Ishikawa (cell line): ENCODE measurements around the gene SIGLEC10.

Source experiments
- CEBPB ChIP-seq: IDR thresholded peaks from 2 replicates; pipeline ENCODE4 v1.6.1; 2012
- CREB1 ChIP-seq: IDR thresholded peaks from 2 replicates; pipeline ENCODE4 v1.6.1; 2012; ENCODE audit warnings: low read depth
- EGR1 ChIP-seq: IDR thresholded peaks from 2 replicates; pipeline ENCODE4 v1.6.1; 2012
- EP300 ChIP-seq: IDR thresholded peaks from 2 replicates; pipeline ENCODE4 v1.6.1; 2012; ENCODE audit warnings: borderline replicate concordance
- FOXM1 ChIP-seq: IDR thresholded peaks from 2 replicates; pipeline ENCODE4 v1.6.1; 2012; ENCODE audit warnings: low read depth, borderline replicate concordance
- NFIC ChIP-seq: IDR thresholded peaks from 2 replicates; pipeline ENCODE4 v1.6.1; 2012
- RAD21 ChIP-seq: IDR thresholded peaks from 2 replicates; pipeline ENCODE4 v1.6.1; 2012; ENCODE audit warnings: low read depth
- TAF1 ChIP-seq: IDR thresholded peaks from 2 replicates; pipeline ENCODE4 v1.6.1; 2012; ENCODE audit warnings: low read depth, mild to moderate bottlenecking
- TCF12 ChIP-seq: IDR thresholded peaks from 2 replicates; pipeline ENCODE4 v1.6.1; 2012; ENCODE audit warnings: low read depth
- TEAD4 ChIP-seq: IDR thresholded peaks from 2 replicates; pipeline ENCODE4 v1.6.1; 2012
- YY1 ChIP-seq: IDR thresholded peaks from 2 replicates; pipeline ENCODE4 v1.6.1; 2012; ENCODE audit warnings: low read depth
- ZBTB7A ChIP-seq: IDR thresholded peaks from 2 replicates; pipeline ENCODE4 v1.6.1; 2012; ENCODE audit warnings: low read depth
- TF ChIP-seq, protein P1 (sequence below): IDR thresholded peaks from 2 replicates; pipeline ENCODE4 v1.6.1; 2012
- TF ChIP-seq, protein P2 (sequence below): IDR thresholded peaks from 2 replicates; pipeline ENCODE4 v1.6.1; 2012
- TF ChIP-seq, protein P3 (sequence below): IDR thresholded peaks from 2 replicates; pipeline ENCODE4 v1.6.1; 2012; ENCODE audit warnings: low read depth, mild to moderate bottlenecking

Gene SIGLEC10, protein sequence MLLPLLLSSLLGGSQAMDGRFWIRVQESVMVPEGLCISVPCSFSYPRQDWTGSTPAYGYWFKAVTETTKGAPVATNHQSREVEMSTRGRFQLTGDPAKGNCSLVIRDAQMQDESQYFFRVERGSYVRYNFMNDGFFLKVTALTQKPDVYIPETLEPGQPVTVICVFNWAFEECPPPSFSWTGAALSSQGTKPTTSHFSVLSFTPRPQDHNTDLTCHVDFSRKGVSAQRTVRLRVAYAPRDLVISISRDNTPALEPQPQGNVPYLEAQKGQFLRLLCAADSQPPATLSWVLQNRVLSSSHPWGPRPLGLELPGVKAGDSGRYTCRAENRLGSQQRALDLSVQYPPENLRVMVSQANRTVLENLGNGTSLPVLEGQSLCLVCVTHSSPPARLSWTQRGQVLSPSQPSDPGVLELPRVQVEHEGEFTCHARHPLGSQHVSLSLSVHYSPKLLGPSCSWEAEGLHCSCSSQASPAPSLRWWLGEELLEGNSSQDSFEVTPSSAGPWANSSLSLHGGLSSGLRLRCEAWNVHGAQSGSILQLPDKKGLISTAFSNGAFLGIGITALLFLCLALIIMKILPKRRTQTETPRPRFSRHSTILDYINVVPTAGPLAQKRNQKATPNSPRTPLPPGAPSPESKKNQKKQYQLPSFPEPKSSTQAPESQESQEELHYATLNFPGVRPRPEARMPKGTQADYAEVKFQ

DNA sequence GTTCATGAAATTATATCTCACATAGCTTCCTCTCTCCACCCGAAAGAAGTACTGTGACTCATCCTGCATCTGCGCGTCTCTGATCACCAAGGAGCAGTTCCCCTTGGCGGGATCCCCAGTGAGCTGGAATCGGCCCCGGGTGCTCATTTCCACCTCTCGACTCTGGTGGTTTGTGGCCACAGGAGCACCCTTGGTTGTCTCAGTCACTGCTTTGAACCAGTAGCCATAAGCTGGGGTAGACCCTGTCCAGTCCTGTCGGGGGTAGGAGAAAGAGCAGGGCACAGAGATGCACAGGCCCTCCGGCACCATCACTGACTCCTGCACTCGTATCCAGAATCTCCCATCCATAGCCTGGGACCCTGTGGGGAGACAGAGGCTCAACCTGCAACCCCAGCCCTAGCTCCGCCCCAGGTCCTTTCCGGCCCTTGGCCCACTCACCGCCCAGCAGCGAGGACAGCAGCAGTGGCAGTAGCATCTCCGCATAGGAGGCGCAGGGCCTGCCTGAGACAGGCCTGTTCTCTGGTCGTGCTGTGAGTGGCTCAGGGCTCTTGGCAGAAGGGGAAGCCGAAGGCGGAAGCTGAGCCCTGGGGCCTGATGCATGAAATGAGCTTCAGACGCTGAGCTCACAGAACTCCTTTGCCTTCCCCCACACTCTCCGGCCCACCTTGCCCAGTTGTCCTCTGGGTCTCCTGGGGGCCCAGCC is at the start of gene SIGLEC10:
Gene SIGLEC10, minus strand, starts transcription at position 536 of the 703 bp plus-strand sequence. Its CDS starts 61 bp downstream, at position 475.
- TF ChIP-seq FOXM1 (no peak), TCF12 (no peak), TAF1 (no peak), CREB1 (no peak), EGR1 (no peak), CEBPB (no peak), RAD21 (no peak), NFIC (no peak), ZBTB7A (no peak), YY1 (no peak), EP300 (no peak), TEAD4 (no peak)
- TF ChIP-seq, protein P1, sequence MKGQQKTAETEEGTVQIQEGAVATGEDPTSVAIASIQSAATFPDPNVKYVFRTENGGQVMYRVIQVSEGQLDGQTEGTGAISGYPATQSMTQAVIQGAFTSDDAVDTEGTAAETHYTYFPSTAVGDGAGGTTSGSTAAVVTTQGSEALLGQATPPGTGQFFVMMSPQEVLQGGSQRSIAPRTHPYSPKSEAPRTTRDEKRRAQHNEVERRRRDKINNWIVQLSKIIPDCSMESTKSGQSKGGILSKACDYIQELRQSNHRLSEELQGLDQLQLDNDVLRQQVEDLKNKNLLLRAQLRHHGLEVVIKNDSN = no peak
- TF ChIP-seq, protein P2, sequence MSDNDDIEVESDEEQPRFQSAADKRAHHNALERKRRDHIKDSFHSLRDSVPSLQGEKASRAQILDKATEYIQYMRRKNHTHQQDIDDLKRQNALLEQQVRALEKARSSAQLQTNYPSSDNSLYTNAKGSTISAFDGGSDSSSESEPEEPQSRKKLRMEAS = no peak
- TF ChIP-seq, protein P3, sequence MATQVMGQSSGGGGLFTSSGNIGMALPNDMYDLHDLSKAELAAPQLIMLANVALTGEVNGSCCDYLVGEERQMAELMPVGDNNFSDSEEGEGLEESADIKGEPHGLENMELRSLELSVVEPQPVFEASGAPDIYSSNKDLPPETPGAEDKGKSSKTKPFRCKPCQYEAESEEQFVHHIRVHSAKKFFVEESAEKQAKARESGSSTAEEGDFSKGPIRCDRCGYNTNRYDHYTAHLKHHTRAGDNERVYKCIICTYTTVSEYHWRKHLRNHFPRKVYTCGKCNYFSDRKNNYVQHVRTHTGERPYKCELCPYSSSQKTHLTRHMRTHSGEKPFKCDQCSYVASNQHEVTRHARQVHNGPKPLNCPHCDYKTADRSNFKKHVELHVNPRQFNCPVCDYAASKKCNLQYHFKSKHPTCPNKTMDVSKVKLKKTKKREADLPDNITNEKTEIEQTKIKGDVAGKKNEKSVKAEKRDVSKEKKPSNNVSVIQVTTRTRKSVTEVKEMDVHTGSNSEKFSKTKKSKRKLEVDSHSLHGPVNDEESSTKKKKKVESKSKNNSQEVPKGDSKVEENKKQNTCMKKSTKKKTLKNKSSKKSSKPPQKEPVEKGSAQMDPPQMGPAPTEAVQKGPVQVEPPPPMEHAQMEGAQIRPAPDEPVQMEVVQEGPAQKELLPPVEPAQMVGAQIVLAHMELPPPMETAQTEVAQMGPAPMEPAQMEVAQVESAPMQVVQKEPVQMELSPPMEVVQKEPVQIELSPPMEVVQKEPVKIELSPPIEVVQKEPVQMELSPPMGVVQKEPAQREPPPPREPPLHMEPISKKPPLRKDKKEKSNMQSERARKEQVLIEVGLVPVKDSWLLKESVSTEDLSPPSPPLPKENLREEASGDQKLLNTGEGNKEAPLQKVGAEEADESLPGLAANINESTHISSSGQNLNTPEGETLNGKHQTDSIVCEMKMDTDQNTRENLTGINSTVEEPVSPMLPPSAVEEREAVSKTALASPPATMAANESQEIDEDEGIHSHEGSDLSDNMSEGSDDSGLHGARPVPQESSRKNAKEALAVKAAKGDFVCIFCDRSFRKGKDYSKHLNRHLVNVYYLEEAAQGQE = no peak

DNA sequence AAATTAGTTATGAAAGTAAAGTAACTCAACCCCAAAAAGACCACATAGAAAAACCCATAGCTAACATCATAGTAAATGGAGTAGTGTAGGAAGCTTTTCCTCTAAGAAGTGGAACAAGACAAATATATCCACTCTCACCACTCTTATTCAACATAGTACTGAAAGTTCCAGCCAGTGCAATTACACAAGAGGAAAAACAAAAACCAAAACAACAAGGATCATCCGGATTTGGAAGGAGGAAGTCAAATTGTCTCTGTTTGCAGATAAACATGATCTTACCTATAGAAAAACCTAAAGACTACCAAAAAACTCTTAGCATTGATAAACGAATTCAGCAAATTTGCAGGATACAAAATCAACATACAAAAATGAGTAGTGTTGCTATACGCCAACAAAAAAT is 49.3 kb upstream of the SIGLEC10 start:
- TF ChIP-seq FOXM1 (no peak), EGR1 (no peak), NFIC (no peak), RAD21 (no peak), ZBTB7A (no peak), TAF1 (no peak)
- TF ChIP-seq, protein P3 = no peak
- TF ChIP-seq, protein P2 = no peak
- TF ChIP-seq, protein P1 = no peak

DNA sequence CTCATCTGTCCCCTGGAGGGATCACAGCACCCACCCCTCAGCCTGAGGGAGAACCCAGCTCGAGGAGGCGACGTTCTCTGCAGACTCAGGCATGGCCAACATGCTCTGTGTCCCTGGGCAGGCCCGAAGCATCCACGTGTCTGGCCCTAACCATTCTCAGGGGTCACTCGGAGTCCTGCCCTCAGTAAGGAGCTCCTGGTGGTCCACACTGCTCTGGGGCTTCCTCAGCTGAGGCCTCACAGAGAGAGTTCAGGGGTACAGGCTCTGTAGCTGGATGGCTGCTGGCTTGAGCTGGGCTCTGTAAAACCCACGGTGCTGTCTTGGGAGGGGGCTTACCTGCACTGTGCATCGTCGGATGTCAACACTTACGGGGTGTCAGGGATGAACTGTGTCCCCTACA is 45.2 kb upstream of the SIGLEC10 start:
- TF ChIP-seq NFIC = no peak
- TF ChIP-seq, protein P1 = no peak
- TF ChIP-seq, protein P2 = no peak
- no peak for TF ChIP-seq TEAD4
- no peak for TF ChIP-seq FOXM1
- no peak for TF ChIP-seq CEBPB
- no peak for TF ChIP-seq YY1
- no peak for TF ChIP-seq CREB1
- no peak for TF ChIP-seq TAF1
- TF ChIP-seq, protein P3 = no peak
- TF ChIP-seq EGR1 = no peak
- no peak for TF ChIP-seq ZBTB7A
- no peak for TF ChIP-seq RAD21
- no peak for TF ChIP-seq EP300
- no peak for TF ChIP-seq TCF12
